Naive thymus-derived CD4-positive, alpha-beta T cell (primary cell): ENCODE results near the gene B4GAT1. TPM values are rescaled to one million over a fixed set of nuclear protein-coding genes. Genes with fewer than 3 reads are reported as not detected.
A peak's percentile ranks its signal among the peaks of the same experiment; 100 is the strongest.

Experiments
- ATAC-seq: fragments of 150-1000 bp; cut with Tn5 transposase; 2 replicates; pipeline ENCODE4 v1.10.0; 2021; ENCODE audit warnings: mild to moderate bottlenecking, moderate library complexity
- CTCF ChIA-PET: fragments of 350-600 bp; sonication (Branson Sonifier 250); formaldehyde crosslinking; loops from one replicate; lab custom pipeline; 2021; ENCODE audit warnings: antibody characterized with exemption; lab: Charles Lee
- POLR2A ChIA-PET: fragments of 350-600 bp; sonication (Branson Sonifier 250); formaldehyde crosslinking; loops from one replicate; lab custom pipeline; 2021; ENCODE audit warnings: antibody characterized with exemption, inconsistent platforms; lab: Charles Lee
- DNase-seq, 9 donors: peaks; one replicate each; pipeline versions ENCODE4 v3.0.0 to v3.0.0-alpha.2; 2020 to 2022; ENCODE audit warnings: mixed read lengths in 1 of 9
- H3K27ac ChIP-seq: one replicate; pipeline ENCODE4 v1.7.0; 2013; ENCODE audit warnings: mild to moderate bottlenecking, low read depth, low read length, moderate library complexity
- H3K27me3 ChIP-seq, 2 donors: one replicate each; pipeline ENCODE4 v1.7.0; 2013; ENCODE audit warnings: low read length in 2 of 2, mild to moderate bottlenecking in 2 of 2, moderate library complexity in 2 of 2; ENCODE audit not compliant: control insufficient read depth in 2 of 2, insufficient read depth in 2 of 2
- H3K36me3 ChIP-seq, 3 experiments: 1 replicate in 2 of 3; 2 replicates in 1 of 3; pipeline ENCODE4 v1.7.0; 2013; ENCODE audit warnings: low read length in 3 of 3, mild to moderate bottlenecking in 3 of 3, moderate library complexity in 1 of 3; ENCODE audit not compliant: insufficient read depth in 3 of 3, control insufficient read depth in 2 of 3
- H3K4me1 ChIP-seq, 2 donors: one replicate each; pipeline ENCODE4 v1.7.0; 2013; ENCODE audit warnings: low read length in 2 of 2, mild to moderate bottlenecking in 2 of 2, moderate library complexity in 1 of 2; ENCODE audit not compliant: control insufficient read depth in 2 of 2, insufficient read depth in 2 of 2
- H3K4me3 ChIP-seq: 2 replicates; pipeline ENCODE4 v1.7.0; 2013; ENCODE audit warnings: mild to moderate bottlenecking, low read length
- H3K9me3 ChIP-seq, 3 experiments: 1 replicate in 2 of 3; 2 replicates in 1 of 3; pipeline ENCODE4 v1.7.0; 2013; ENCODE audit warnings: low read length in 3 of 3; ENCODE audit not compliant: control insufficient read depth in 2 of 3
- H3K27ac Mint-ChIP-seq, 9 donors: one replicate each; pipeline ENCODE4 v1.8.0; 2020 to 2022; ENCODE audit warnings: mixed read lengths in 9 of 9, mild to moderate bottlenecking in 8 of 9, moderate library complexity in 5 of 9, inconsistent platforms in 2 of 9
- H3K27me3 Mint-ChIP-seq, 5 donors: one replicate each; pipeline ENCODE4 v1.8.0; 2021 to 2022; ENCODE audit warnings: mixed read lengths in 5 of 5, mild to moderate bottlenecking in 1 of 5
- H3K36me3 Mint-ChIP-seq, 5 donors: one replicate each; pipeline ENCODE4 v1.8.0; 2020 to 2022; ENCODE audit warnings: mixed read lengths in 5 of 5, mild to moderate bottlenecking in 3 of 5, inconsistent platforms in 1 of 5
- H3K4me1 Mint-ChIP-seq, 7 donors: one replicate each; pipeline ENCODE4 v1.8.0; 2020 to 2022; ENCODE audit warnings: mixed read lengths in 7 of 7, mild to moderate bottlenecking in 3 of 7, inconsistent platforms in 1 of 7
- H3K4me3 Mint-ChIP-seq, 10 donors: one replicate each; pipeline ENCODE4 v1.8.0; 2020 to 2022; ENCODE audit warnings: mild to moderate bottlenecking in 10 of 10, mixed read lengths in 10 of 10, moderate library complexity in 6 of 10, inconsistent platforms in 2 of 10
- H3K9me3 Mint-ChIP-seq, 11 donors: one replicate each; pipeline ENCODE4 v1.8.0; 2020 to 2022; ENCODE audit warnings: mixed read lengths in 11 of 11, mild to moderate bottlenecking in 4 of 11, inconsistent platforms in 1 of 11, moderate library complexity in 1 of 11
- intact Hi-C, 2 donors: fragments of 100-400 bp; cut with micrococcal nuclease; formaldehyde crosslinking; loops; one replicate each; pipeline ENCODE4 v1.15.1; 2023
- polyA plus RNA-seq, 2 donors: library from polyadenylated mRNA; unstranded; fragments of 300-500 nt; fragmentation: Illumina TruSeq; gene quantifications; one replicate each; pipeline ENCODE4 v1.2.3, GENCODE V29; 2021
- total RNA-seq, 6 experiments: library from RNA in 5 of 6; stranded (reverse) in 5 of 6; gene quantifications; 1 replicate in 5 of 6; 2 replicates in 1 of 6; pipeline ENCODE4 v1.2.3 and lab custom pipeline; 2021 to 2026

B4GAT1 gene
- total and polyA plus RNA-seq, 7 experiments from 2014 or later: 2.2 to 18.2 (median 10.3) TPM

DNA sequence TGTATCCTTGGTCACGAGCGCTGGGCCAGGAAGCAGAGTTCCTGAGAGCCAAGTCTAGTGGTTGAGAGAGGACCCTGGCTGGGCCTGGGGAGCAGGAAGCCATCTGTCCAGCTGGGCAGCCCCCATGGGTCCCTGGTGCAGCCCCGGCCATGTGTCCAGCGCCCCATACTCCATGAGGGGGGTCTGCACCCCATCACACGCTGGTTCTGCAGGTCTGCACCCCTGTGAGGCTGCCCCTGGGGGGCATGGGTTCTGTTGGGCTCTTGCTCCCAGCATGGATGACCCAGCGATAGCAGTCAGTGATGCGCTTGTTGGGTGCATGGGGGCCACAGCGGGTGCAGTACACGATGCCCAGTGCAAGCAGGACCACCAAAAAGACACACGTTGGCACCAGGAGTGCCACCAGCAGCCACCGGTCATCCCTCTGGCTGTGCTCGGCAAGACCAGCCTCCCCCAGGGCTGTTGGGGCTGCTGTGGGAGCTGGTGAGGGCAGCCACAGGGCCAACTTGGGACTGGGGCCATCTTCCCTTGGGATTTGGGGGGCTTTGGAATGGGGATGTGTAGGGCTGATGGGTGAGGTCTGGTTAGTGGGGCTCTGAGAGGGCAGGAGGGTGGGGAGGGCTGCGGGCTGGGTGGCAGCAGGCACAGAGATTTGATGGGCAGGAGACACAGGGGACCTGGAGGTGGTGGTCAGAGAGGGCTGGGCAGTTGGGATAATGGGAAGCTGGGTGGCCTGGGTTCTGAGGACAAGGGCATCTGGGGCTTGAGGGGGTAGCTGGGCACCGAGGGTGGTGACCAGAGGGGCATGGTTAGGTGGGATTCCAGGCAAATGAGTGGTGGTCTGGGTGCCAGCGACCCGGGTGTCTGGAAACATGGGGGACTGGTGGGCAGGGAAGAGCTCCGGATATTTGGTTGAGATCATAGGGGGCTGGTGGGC, 32.6 kb downstream of the B4GAT1 start:
- DNase-seq (no peak), ATAC-seq (no peak)
- H3K4me3 ChIP-seq: no peak overlapping the region
- POLR2A ChIA-PET: interaction anchor here (0.7 to 3.9 kb wide), 6 partner anchors 11 to 312 kb away, joined by 3 to 89 read pairs (median 4); partner anchors contain the start of genes B4GAT1, BANF1 and EIF1AD
- H3K27me3 ChIP-seq: no peaks in the 10 kb centered on the region
- Mint-ChIP-seq H3K9me3 (peaks cover 0 to 2% (median 0%) of the 10 kb centered on the region in 11 donors), H3K4me3 (peak overlapping the region in 9 of 10 donors; percentile 63 to 97 (median 92)), H3K36me3 (peaks cover 0 to 7% (median 0%) of the 10 kb centered on the region in 5 donors), H3K27me3 (peaks cover 0 to 9% (median 0%) of the 10 kb centered on the region in 5 donors), H3K27ac (peak overlapping the region; percentile 66 to 100 (median 98)), H3K4me1 (peaks cover 31 to 61% (median 49%) of the 10 kb centered on the region in 7 donors)
- peaks cover 33 to 59% of the 10 kb centered on the region in 2 donors for H3K4me1 ChIP-seq
- CTCF ChIA-PET: no interaction called here
- intact Hi-C loops: loop anchor here in 1 of 2 donors (5.0 kb wide), 1 partner anchor 1192 kb away; the partner anchor contains the start of genes CDK2AP2 and PITPNM1
- peak overlapping the region; percentile 99 for H3K27ac ChIP-seq
- no peaks in the 10 kb centered on the region for H3K36me3 ChIP-seq
- no peaks in the 10 kb centered on the region for H3K9me3 ChIP-seq

DNA sequence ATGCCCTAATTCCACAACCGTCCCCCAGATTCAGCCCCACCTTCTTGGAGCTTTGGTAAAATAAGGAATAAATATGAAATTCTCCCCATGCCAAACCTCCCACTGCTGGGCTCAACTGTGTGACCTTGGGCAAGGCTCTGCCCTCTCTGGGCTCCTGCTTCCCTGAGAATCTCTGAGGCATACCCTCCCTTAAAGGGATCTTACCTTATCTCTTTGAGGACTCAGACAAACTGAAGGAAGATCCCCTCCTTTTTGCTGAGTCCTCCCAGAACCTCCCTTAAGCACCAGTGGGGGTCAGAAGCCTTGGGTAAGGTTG, 33.3 kb downstream of the B4GAT1 start:
- ATAC-seq: no peak
- H3K4me3 Mint-ChIP-seq: peak overlapping the region; percentile 63 to 97 (median 92)
- peaks cover 0 to 2% (median 0%) of the 10 kb centered on the region in 11 donors for H3K9me3 Mint-ChIP-seq
- CTCF ChIA-PET: no interaction called here
- intact Hi-C loops: no loop called here
- Histone ChIP-seq H3K4me1 (peaks cover 31 to 54% of the 10 kb centered on the region in 2 donors), H3K36me3 (no peaks in the 10 kb centered on the region), H3K27me3 (no peaks in the 10 kb centered on the region), H3K9me3 (no peaks in the 10 kb centered on the region), H3K4me3 (no peak overlapping the region), H3K27ac (peak overlapping the region; percentile 99)
- POLR2A ChIA-PET: interaction anchor here (3.8 to 3.9 kb wide), 2 partner anchors 11 to 21 kb away, joined by 28 to 89 read pairs; partner anchors contain the start of gene RIN1
- no peak for DNase-seq
- H3K27me3 Mint-ChIP-seq: peaks cover 0 to 6% (median 0%) of the 10 kb centered on the region in 5 donors
- peaks cover 0 to 5% (median 0%) of the 10 kb centered on the region in 5 donors for H3K36me3 Mint-ChIP-seq
- H3K4me1 Mint-ChIP-seq: peaks cover 30 to 54% (median 44%) of the 10 kb centered on the region in 7 donors
- H3K27ac Mint-ChIP-seq: peak overlapping the region; percentile 66 to 100 (median 98)

DNA sequence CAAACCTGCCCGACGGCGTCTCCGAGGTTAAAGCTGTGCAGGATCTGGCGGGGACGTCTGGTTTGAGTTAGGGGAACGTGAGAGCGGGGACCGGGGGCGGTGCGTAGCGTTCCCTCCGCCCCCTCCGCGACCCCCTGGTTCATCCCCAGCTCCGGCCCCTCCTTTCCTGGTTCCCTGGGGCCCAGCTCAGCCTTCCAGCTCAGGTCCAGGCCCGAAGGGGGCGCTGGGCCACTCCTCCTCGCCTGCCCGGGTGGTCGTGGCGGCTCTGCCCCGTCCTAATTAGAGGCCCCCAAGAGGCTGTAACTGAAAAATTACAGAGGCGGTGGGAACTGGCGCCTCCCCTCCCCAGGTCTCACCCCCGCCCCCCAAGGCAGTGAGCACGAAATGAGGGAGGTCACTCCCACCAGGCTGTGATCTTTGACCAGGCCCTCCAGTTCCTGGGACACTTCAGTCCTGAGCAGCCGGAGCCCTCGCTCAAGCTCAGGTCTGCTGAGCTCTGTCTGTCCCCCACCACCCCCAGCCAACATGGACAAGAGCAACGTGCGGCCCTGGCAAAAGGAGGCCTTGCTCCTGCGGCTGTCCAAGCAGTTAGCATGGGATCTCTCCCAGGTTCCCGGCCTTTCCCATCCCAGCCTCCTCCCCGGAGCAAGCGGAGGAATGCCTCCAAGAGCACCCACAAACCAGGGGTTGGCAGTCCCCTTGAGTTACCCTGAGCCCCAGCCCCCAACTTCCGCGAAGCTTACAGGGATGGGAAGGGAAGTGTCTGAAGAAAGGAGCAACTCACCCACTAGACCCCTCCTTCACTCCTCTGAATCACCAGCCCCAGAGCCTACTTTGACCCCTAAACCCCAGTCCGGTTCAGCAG, 33.9 kb downstream of the B4GAT1 start:
- peaks cover 0 to under 1% (median 0%) of the 10 kb centered on the region in 5 donors for H3K27me3 Mint-ChIP-seq
- no peaks in the 10 kb centered on the region for H3K27me3 ChIP-seq
- H3K9me3 Mint-ChIP-seq: peaks cover 0 to 1% (median 0%) of the 10 kb centered on the region in 11 donors
- intact Hi-C loops: no loop called here
- ChIA-PET POLR2A (interaction anchor here (1.0 to 4.0 kb wide), 17 partner anchors 8 to 890 kb away, joined by 3 to 89 read pairs (median 11); partner anchors contain the start of genes B4GAT1, BRMS1, RBM14 and RBM4B), CTCF (interaction anchor here (1.0 to 4.6 kb wide), 9 partner anchors 9 to 76 kb away, joined by 3 to 58 read pairs (median 31); partner anchors contain the start of genes BRMS1 and SLC29A2)
- ATAC-seq (no peak), DNase-seq (no peak)
- H3K4me3 ChIP-seq: peak overlapping the region; percentile 75
- H3K36me3 Mint-ChIP-seq: peaks cover 0 to under 1% (median 0%) of the 10 kb centered on the region in 5 donors
- peak overlapping the region; percentile 63 to 97 (median 94) for H3K4me3 Mint-ChIP-seq
- peak overlapping the region; percentile 99 for H3K27ac ChIP-seq
- peaks cover 24 to 48% (median 38%) of the 10 kb centered on the region in 7 donors for H3K4me1 Mint-ChIP-seq
- H3K36me3 ChIP-seq: no peaks in the 10 kb centered on the region
- peak overlapping the region; percentile 93 to 100 (median 98) for H3K27ac Mint-ChIP-seq
- peaks cover 25 to 48% of the 10 kb centered on the region in 2 donors for H3K4me1 ChIP-seq
- no peaks in the 10 kb centered on the region for H3K9me3 ChIP-seq

DNA sequence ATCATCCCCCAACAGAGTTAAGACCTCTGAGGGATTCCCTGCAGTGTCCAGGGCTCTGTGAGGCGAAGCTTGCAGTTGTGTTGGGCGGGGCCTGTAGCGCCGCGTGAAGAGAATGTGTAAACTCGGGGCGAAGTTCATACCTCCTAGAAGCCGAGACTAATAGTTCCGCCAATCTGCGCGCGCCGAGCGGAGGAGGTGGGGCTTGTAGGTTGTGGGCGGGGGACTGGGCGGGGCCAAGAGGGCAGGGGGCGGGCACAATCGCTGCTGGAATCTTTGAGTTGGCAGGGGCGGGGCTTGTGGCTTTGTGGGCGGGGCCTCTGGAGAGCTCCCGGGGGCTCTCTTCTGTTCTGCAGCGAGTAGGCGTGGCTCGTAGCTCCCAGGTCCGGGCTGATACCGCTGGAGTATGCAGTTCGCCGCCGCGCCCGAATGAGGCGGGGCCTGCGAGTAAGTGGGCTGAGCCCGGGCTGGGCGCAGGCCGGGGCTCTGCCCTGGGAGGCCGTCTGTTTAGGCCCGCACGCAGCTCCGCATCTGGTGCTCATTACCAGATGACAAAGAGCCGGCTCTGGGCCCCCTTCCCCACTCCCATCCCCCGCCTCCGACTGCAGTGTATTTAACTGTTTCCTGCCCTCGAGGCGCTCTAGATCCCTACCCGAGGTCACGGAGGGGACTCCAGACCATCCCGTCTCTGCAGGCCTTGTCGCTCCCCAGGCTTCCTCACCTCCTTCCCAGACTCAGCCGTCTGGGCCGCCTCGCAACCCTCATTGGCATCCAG, 34.7 kb downstream of the B4GAT1 start:
- intact Hi-C loops: loop anchor here (1.0 kb wide), 14 partner anchors 16 to 453 kb away; partner anchors contain the start of genes BRMS1 (in 2 of the 2), PELI3 (in 2 of the 2), RAB1B (in 2 of the 2) and SLC29A2 (in 2 of the 2)
- Histone ChIP-seq H3K4me3 (peak overlapping the region; percentile 92), H3K36me3 (no peaks in the 10 kb centered on the region), H3K27ac (peak overlapping the region; percentile 99), H3K4me1 (peaks cover 17 to 40% of the 10 kb centered on the region in 2 donors), H3K9me3 (no peaks in the 10 kb centered on the region), H3K27me3 (no peaks in the 10 kb centered on the region)
- Mint-ChIP-seq H3K27me3 (no peaks in the 10 kb centered on the region), H3K4me3 (peak overlapping the region; percentile 63 to 97 (median 94)), H3K27ac (peak overlapping the region; percentile 93 to 100 (median 98)), H3K9me3 (peaks cover 0 to 1% (median 0%) of the 10 kb centered on the region in 11 donors), H3K36me3 (no peaks in the 10 kb centered on the region), H3K4me1 (peaks cover 17 to 40% (median 31%) of the 10 kb centered on the region in 7 donors)
- ATAC-seq: peak; percentile 80
- CTCF ChIA-PET: interaction anchor here (1.0 to 4.6 kb wide), 16 partner anchors 9 to 268 kb away, joined by 3 to 58 read pairs (median 12); partner anchors contain the start of genes BRMS1, MRPL11, RIN1 and SLC29A2
- DNase-seq: peak; percentile 97 to 100 (median 98)
- POLR2A ChIA-PET: interaction anchor here (0.6 to 4.0 kb wide), 26 partner anchors 9 to 1568 kb away, joined by 3 to 89 read pairs (median 4); partner anchors contain the start of genes B4GAT1, BRMS1, MRPL11 and RAB1B

DNA sequence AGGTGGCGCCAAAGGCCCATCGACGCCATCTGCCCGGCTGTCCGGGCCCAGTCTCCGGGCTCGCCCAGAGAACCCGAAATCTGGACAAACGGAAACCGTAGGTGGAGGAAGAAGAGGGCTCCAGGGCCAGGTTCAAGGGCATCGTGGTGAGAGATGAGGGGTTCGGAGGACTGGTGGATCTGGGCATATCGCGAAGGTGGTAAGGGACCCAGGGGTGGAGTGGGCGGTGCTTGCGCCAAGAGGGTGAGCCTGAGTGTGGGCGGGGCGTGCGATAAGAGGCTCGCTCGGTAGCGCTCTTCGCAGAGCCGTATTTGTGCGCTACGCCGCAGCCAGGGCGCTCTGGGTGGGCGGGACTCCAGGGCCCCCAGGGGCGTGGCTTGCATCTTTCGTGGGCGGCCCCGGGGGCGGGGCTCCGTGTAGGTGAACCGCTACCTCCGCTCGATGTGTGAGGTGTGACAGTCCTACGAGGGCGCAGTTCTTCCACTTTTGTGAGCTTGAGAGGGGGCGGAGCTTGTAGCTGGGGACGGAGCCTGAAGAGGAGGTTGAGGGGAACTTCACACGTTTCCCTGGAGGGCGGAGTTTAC, 35.4 kb downstream of the B4GAT1 start:
- Mint-ChIP-seq H3K9me3 (peaks cover 0 to 1% (median 0%) of the 10 kb centered on the region in 11 donors), H3K27ac (peak overlapping the region; percentile 93 to 100 (median 98)), H3K4me3 (peak overlapping the region; percentile 63 to 97 (median 94)), H3K27me3 (peaks cover 0 to 2% (median 0%) of the 10 kb centered on the region in 5 donors), H3K36me3 (no peaks in the 10 kb centered on the region), H3K4me1 (peaks cover 17 to 34% (median 25%) of the 10 kb centered on the region in 7 donors)
- ATAC-seq (peak; percentile 84), DNase-seq (peak; percentile 93 to 100 (median 100))
- H3K36me3 ChIP-seq: no peaks in the 10 kb centered on the region
- intact Hi-C loops: loop anchor here (1.0 kb wide), 14 partner anchors 16 to 453 kb away; partner anchors contain the start of genes BRMS1 (in 2 of the 2), PELI3 (in 2 of the 2), RAB1B (in 2 of the 2) and SLC29A2 (in 2 of the 2)
- H3K4me3 ChIP-seq: peak overlapping the region; percentile 92
- no peaks in the 10 kb centered on the region for H3K27me3 ChIP-seq
- H3K9me3 ChIP-seq: no peaks in the 10 kb centered on the region
- H3K27ac ChIP-seq: peak overlapping the region; percentile 79
- CTCF ChIA-PET: interaction anchor here (0.7 to 4.6 kb wide), 25 partner anchors 8 to 267 kb away, joined by 3 to 58 read pairs (median 6); partner anchors contain the start of genes BRMS1, MRPL11, PELI3 and RIN1
- POLR2A ChIA-PET: interaction anchor here (0.6 to 4.0 kb wide), 26 partner anchors 10 to 1568 kb away, joined by 3 to 89 read pairs (median 4); partner anchors contain the start of genes B4GAT1, BRMS1, MRPL11 and RAB1B
- peaks cover 11 to 34% of the 10 kb centered on the region in 2 donors for H3K4me1 ChIP-seq
